Sigmoid colon (tissue), 7 donors: ENCODE data around the gene SORCS2. TPM values are rescaled to one million over a fixed set of nuclear protein-coding genes. Genes with fewer than 3 reads are reported as not detected.

ENCODE experiments used
- DNase-seq: peaks from one replicate; pipeline ENCODE4 v3.0.0-alpha.2; 2019
- H3K27ac ChIP-seq, 4 donors: fragments of 200-600 bp; sonication (generic); one replicate each; pipeline ENCODE4 v1.5.1; 2016 to 2019; ENCODE audit warnings: mild to moderate bottlenecking in 1 of 4
- H3K27me3 ChIP-seq, 3 donors: fragments of 200-600 bp; sonication (generic); one replicate each; pipeline ENCODE4 v1.5.1; 2019; ENCODE audit warnings: mild to moderate bottlenecking in 1 of 3
- H3K36me3 ChIP-seq, 4 donors: fragments of 200-600 bp; sonication (generic); one replicate each; pipeline ENCODE4 v1.5.1; 2016 to 2019
- H3K4me1 ChIP-seq, 4 donors: fragments of 200-600 bp; sonication (generic); one replicate each; pipeline ENCODE4 v1.5.1; 2017 to 2019
- H3K4me3 ChIP-seq, 4 donors: fragments of 200-600 bp; sonication (generic); one replicate each; pipeline ENCODE4 v1.5.1; 2017 to 2019; ENCODE audit warnings: mild to moderate bottlenecking in 2 of 4, moderate library complexity in 1 of 4
- H3K9me3 ChIP-seq, 4 donors: fragments of 200-600 bp in 3 of 4; sonication (generic) in 3 of 4; one replicate each; pipeline versions ENCODE4 v1.5.1 to v1.6.1; 2013 to 2019
- CTCF ChIP-seq, 4 experiments: fragments of 450-650 bp in 3 of 4; fragments of 200-600 bp in 1 of 4; IDR thresholded peaks; one replicate each; pipeline ENCODE4 v1.5.1; 2016 to 2019; ENCODE audit warnings: antibody characterized with exemption in 4 of 4, mild to moderate bottlenecking in 3 of 4, moderate library complexity in 2 of 4
- EP300 ChIP-seq, 4 donors: sonication (generic); formaldehyde crosslinking; IDR thresholded peaks; one replicate each; pipeline ENCODE4 v1.6.1; 2017; ENCODE audit warnings: antibody characterized with exemption in 4 of 4
- POLR2A ChIP-seq, 2 donors: fragments of 450-650 bp; IDR thresholded peaks; one replicate each; pipeline ENCODE4 v1.6.1; 2016; ENCODE audit warnings: antibody characterized with exemption in 2 of 2, mild to moderate bottlenecking in 2 of 2, moderate library complexity in 2 of 2
- POLR2AphosphoS5 ChIP-seq, 4 donors: sonication (generic); formaldehyde crosslinking; IDR thresholded peaks; one replicate each; pipeline ENCODE4 v1.6.1; 2017; ENCODE audit warnings: antibody characterized with exemption in 4 of 4
- WGBS, 2 donors: extraction: QIAGEN DNeasy Blood & Tissue Kit; methylation state at CpG; one replicate each; pipeline ENCODE4 v1.1.7; 2013; 5-methylcytosine and 5-hydroxymethylcytosine counted together
- intact Hi-C: fragments of 100-400 bp; cut with DNase I; formaldehyde crosslinking; loops from one replicate; pipeline ENCODE4 v1.15.1; 2023
- polyA plus RNA-seq, 3 donors: library from polyadenylated mRNA; stranded (reverse); fragments of 200-250 nt; gene quantifications; one replicate each; pipeline ENCODE4 v1.2.3, GENCODE V29; 2013
- total RNA-seq, 4 donors: library from RNA; depleted of rRNA; stranded (reverse); fragments of >200 nt; gene quantifications; one replicate each; pipeline ENCODE4 v1.1.0, GENCODE V29; 2016
- donor health status: healthy with polysubstance abuse.
- donor health status: Bipolar disorder and iron deficiency.
- donor health status: healthy.

SORCS2 gene
- total and polyA plus RNA-seq, 7 donors = 1.8 to 6.4 (median 3.9) TPM; not detected in 2

GRCh38 chr4:7190278-7190594 lies 2.1 kb upstream of the SORCS2 start:
- Histone ChIP-seq H3K9me3 (no peaks in the 10 kb centered on the region), H3K36me3 (no peaks in the 10 kb centered on the region), H3K4me3 (no peak overlapping the region), H3K27me3 (peaks cover 0 to 44% (median 28%) of the 10 kb centered on the region in 3 donors), H3K4me1 (peaks cover 0 to 23% (median 23%) of the 10 kb centered on the region in 4 donors), H3K27ac (no peak overlapping the region)
- no peak for DNase-seq
- WGBS, 2 donors = 79 to 80% methylated on average over 2 of the region's 2 CpGs
- intact Hi-C loops = loop anchor here (5.0 kb wide), 1 partner anchor 62 kb away; no protein-coding TSS in a partner anchor
- TF ChIP-seq EP300 (IDR thresholded peaks at IDR 0.05) (no peak), POLR2AphosphoS5 (IDR thresholded peaks at IDR 0.05) (no peak), POLR2A (IDR thresholded peaks at IDR 0.05) (no peak), CTCF (IDR thresholded peaks at IDR 0.05) (no peak)

GRCh38 chr4:7190691-7191545 lies 1.4 kb upstream of the SORCS2 start:
- Histone ChIP-seq H3K4me1 (peaks cover 0 to 23% (median 23%) of the 10 kb centered on the region in 4 donors), H3K4me3 (no peak overlapping the region), H3K27ac (peak overlapping the region in 1 of 4 donors; percentile 2), H3K36me3 (no peaks in the 10 kb centered on the region), H3K27me3 (peaks cover 0 to 44% (median 28%) of the 10 kb centered on the region in 3 donors), H3K9me3 (no peaks in the 10 kb centered on the region)
- TF ChIP-seq CTCF (IDR thresholded peaks at IDR 0.05) (no peak), POLR2A (IDR thresholded peaks at IDR 0.05) (no peak), POLR2AphosphoS5 (IDR thresholded peaks at IDR 0.05) (no peak), EP300 (IDR thresholded peaks at IDR 0.05) (no peak)
- intact Hi-C loops = loop anchor here (5.0 kb wide), 1 partner anchor 61 kb away; no protein-coding TSS in a partner anchor
- DNase-seq = peak; percentile 77
- 82% methylated on average over 11 of the region's 11 CpGs for WGBS, 2 donors

GRCh38 chr4:7191546-7192251 lies 639 bp upstream of the SORCS2 start:
- peaks cover 0 to 44% (median 28%) of the 10 kb centered on the region in 3 donors for H3K27me3 ChIP-seq
- TF ChIP-seq EP300 (IDR thresholded peaks at IDR 0.05) = no peak
- TF ChIP-seq CTCF (IDR thresholded peaks at IDR 0.05) = no peak
- TF ChIP-seq POLR2AphosphoS5 (IDR thresholded peaks at IDR 0.05) = no peak
- peak overlapping the region in 3 of 4 donors; percentile 45 to 56 (median 55) for H3K4me3 ChIP-seq

GRCh38 chr4:7193030-7193958 lies 956 bp downstream of the SORCS2 start:
- peak overlapping the region; percentile 26 to 56 (median 50) for H3K4me3 ChIP-seq
- peak; percentile 81 for DNase-seq
- no peaks in the 10 kb centered on the region for H3K9me3 ChIP-seq
- intact Hi-C loops = loop anchor here (2.0 to 5.0 kb wide), 2 partner anchors 59 to 142 kb away; no protein-coding TSS in a partner anchor
- TF ChIP-seq POLR2AphosphoS5 (IDR thresholded peaks at IDR 0.05) (no peak), EP300 (IDR thresholded peaks at IDR 0.05) (no peak), POLR2A (IDR thresholded peaks at IDR 0.05) (no peak), CTCF (IDR thresholded peaks at IDR 0.05) (no peak)
- peak overlapping the region in 1 of 4 donors; percentile 41 for H3K27ac ChIP-seq
- peaks cover 0 to 38% (median 26%) of the 10 kb centered on the region in 3 donors for H3K27me3 ChIP-seq
- H3K36me3 ChIP-seq = no peaks in the 10 kb centered on the region
- whole genome bisulfite sequencing, 2 donors = 6 to 9% methylated on average over 62 of the region's 62 CpGs
- H3K4me1 ChIP-seq = peaks cover 0 to 34% (median 23%) of the 10 kb centered on the region in 4 donors

More at GRCh38 chr4:7191546-7192251, 639 bp upstream of the SORCS2 start:
- Histone ChIP-seq H3K4me1 (peaks cover 0 to 26% (median 23%) of the 10 kb centered on the region in 4 donors), H3K9me3 (no peaks in the 10 kb centered on the region), H3K36me3 (no peaks in the 10 kb centered on the region), H3K27ac (peak overlapping the region in 1 of 4 donors; percentile 2)
- intact Hi-C loops = loop anchor here (1.0 to 5.0 kb wide), 4 partner anchors 61 to 528 kb away; no protein-coding TSS in a partner anchor
- peak; percentile 66 for DNase-seq
- 68 to 70% methylated on average over 22 of the region's 22 CpGs for WGBS, 2 donors
